ENCODE results near the gene LDB2.

Gene LDB2

DNA sequence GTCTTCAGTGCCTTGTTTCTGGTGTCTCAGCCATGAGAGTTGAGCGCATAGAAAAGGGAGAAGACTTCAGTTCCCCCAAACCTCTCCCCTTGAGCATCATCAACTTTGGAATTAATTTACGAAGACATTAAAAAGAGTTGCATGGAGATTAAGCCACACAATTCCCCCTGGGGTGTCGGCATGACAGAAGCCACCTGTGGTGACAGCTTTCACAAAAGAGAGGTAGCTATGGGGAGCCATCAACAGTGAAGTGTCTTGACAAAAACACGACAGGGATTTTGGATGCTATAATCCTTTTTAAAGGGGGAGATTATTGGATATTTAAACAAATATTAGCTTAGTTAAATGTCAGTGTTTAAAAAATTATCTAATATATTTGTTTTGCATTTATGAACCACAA, 307.6 kb downstream of the LDB2 start:
- no peaks in the 10 kb centered on the region for H3K79me1 ChIP-seq (ENCODE audit: low read length)
- no peak overlapping the region for H3K56ac ChIP-seq (ENCODE audit: low read length)
- H3K79me2 ChIP-seq (ENCODE audit: control insufficient read depth, insufficient read depth, low read length) = no peaks in the 10 kb centered on the region
- H2AK5ac ChIP-seq (ENCODE audit: low read length) = no peak overlapping the region
- H3K18ac ChIP-seq (ENCODE audit: low read length) = no peak overlapping the region
- DNase-seq = no peak
- no peak overlapping the region for H3K4me3 ChIP-seq (ENCODE audit: low read length)
- H2BK15ac ChIP-seq (replicated peaks; ENCODE audit: low read depth) = no peak overlapping the region
- no peak overlapping the region for H3K23ac ChIP-seq (ENCODE audit: low read length)
- H3K36me3 ChIP-seq (ENCODE audit: control insufficient read depth, insufficient read depth, low read length) = no peaks in the 10 kb centered on the region
- H4K8ac ChIP-seq (ENCODE audit: low read depth, low read length) = no peak overlapping the region
- no peak overlapping the region for H3K27ac ChIP-seq (ENCODE audit: low read depth, low read length)
- H2BK120ac ChIP-seq (ENCODE audit: low read depth, low read length) = no peak overlapping the region
- WGBS (ENCODE audit: extremely low coverage, insufficient coverage, low lambda C conversion rate) = no CpG with 5 or more reads among the region's 4 CpGs
- no peak overlapping the region for H3K4me2 ChIP-seq (ENCODE audit: low read length)
- H3K4me1 ChIP-seq (ENCODE audit: control insufficient read depth, low read depth, low read length) = no peaks in the 10 kb centered on the region
- no peak overlapping the region for H4K5ac ChIP-seq (ENCODE audit: low read length)
- no peaks in the 10 kb centered on the region for H3K27me3 ChIP-seq (ENCODE audit: insufficient read depth, low read length, poor library complexity)
- no peak overlapping the region for H3K4ac ChIP-seq (ENCODE audit: low read depth, low read length)
- no peak overlapping the region for H3K9ac ChIP-seq (ENCODE audit: low read length)
- H2BK5ac ChIP-seq (ENCODE audit: low read length) = no peak overlapping the region

DNA sequence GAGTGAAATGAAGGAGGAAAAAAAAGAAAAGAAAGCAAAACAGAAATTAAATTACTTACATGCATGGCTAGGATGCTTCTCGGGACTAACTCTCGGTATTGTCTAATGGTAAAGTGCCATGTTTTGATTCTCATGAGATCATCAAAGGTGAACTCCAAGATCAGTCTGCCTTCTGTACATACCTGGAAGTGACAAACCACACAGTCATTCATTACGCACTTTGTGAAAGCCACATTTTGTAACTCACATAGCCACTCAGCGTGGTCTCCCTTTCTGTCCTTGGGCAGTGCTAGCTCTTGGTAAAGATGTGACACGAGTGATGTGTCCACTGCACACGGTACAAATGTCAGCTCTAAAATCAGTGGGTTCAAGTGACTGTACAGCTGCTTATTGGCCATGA, 309.8 kb downstream of the LDB2 start:
- no peak overlapping the region for H2BK15ac ChIP-seq (replicated peaks; ENCODE audit: low read depth)
- no peak overlapping the region for H2BK5ac ChIP-seq (ENCODE audit: low read length)
- no peak overlapping the region for H3K4me3 ChIP-seq (ENCODE audit: low read length)
- no peak overlapping the region for H3K56ac ChIP-seq (ENCODE audit: low read length)
- H4K8ac ChIP-seq (ENCODE audit: low read depth, low read length) = no peak overlapping the region
- no peak overlapping the region for H2BK120ac ChIP-seq (ENCODE audit: low read depth, low read length)
- no peak overlapping the region for H3K9ac ChIP-seq (ENCODE audit: low read length)
- no peak overlapping the region for H2AK5ac ChIP-seq (ENCODE audit: low read length)
- no peak overlapping the region for H3K4me2 ChIP-seq (ENCODE audit: low read length)
- no peak overlapping the region for H3K4ac ChIP-seq (ENCODE audit: low read depth, low read length)
- no peaks in the 10 kb centered on the region for H3K4me1 ChIP-seq (ENCODE audit: control insufficient read depth, low read depth, low read length)
- no peak for DNase-seq
- no peak overlapping the region for H4K5ac ChIP-seq (ENCODE audit: low read length)
- H3K27ac ChIP-seq (ENCODE audit: low read depth, low read length) = no peak overlapping the region
- H3K18ac ChIP-seq (ENCODE audit: low read length) = no peak overlapping the region
- no peaks in the 10 kb centered on the region for H3K36me3 ChIP-seq (ENCODE audit: control insufficient read depth, insufficient read depth, low read length)
- no CpG with 5 or more reads among the region's 6 CpGs for WGBS (ENCODE audit: extremely low coverage, insufficient coverage, low lambda C conversion rate)
- H3K23ac ChIP-seq (ENCODE audit: low read length) = no peak overlapping the region
- H3K79me1 ChIP-seq (ENCODE audit: low read length) = no peaks in the 10 kb centered on the region
- no peaks in the 10 kb centered on the region for H3K27me3 ChIP-seq (ENCODE audit: insufficient read depth, low read length, poor library complexity)
- no peaks in the 10 kb centered on the region for H3K79me2 ChIP-seq (ENCODE audit: control insufficient read depth, insufficient read depth, low read length)

DNA sequence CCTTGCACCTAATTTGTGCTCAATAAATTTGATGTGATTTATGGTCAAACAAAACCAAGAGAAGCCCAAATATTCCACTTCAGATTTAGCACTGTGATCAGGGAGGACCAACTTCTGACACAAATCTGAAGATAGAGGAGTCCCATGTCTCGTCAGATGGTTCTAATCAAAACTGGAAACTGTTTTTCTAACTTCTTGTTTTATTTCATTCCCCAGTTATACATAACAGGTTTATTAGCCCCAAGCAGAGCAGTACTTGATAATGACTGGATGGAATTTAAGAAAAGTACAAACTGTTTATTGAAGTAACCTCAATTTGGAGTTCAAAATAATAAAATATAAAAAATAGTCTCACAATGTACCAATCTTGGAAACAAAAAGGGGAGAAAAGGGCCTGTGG, 310.3 kb downstream of the LDB2 start:
- Histone ChIP-seq H3K27me3 (ENCODE audit: insufficient read depth, low read length, poor library complexity) (no peaks in the 10 kb centered on the region), H4K5ac (ENCODE audit: low read length) (no peak overlapping the region), H3K18ac (ENCODE audit: low read length) (no peak overlapping the region), H4K8ac (ENCODE audit: low read depth, low read length) (no peak overlapping the region), H2BK120ac (ENCODE audit: low read depth, low read length) (no peak overlapping the region), H3K79me2 (ENCODE audit: control insufficient read depth, insufficient read depth, low read length) (no peaks in the 10 kb centered on the region), H3K9ac (ENCODE audit: low read length) (no peak overlapping the region), H2AK5ac (ENCODE audit: low read length) (no peak overlapping the region), H2BK5ac (ENCODE audit: low read length) (no peak overlapping the region), H2BK15ac (replicated peaks; ENCODE audit: low read depth) (no peak overlapping the region), H3K4me2 (ENCODE audit: low read length) (no peak overlapping the region), H3K79me1 (ENCODE audit: low read length) (no peaks in the 10 kb centered on the region), H3K4me1 (ENCODE audit: control insufficient read depth, low read depth, low read length) (no peaks in the 10 kb centered on the region), H3K4me3 (ENCODE audit: low read length) (no peak overlapping the region), H3K27ac (ENCODE audit: low read depth, low read length) (no peak overlapping the region), H3K56ac (ENCODE audit: low read length) (no peak overlapping the region), H3K4ac (ENCODE audit: low read depth, low read length) (no peak overlapping the region), H3K23ac (ENCODE audit: low read length) (no peak overlapping the region), H3K36me3 (ENCODE audit: control insufficient read depth, insufficient read depth, low read length) (no peaks in the 10 kb centered on the region)
- DNase-seq = no peak
- WGBS (ENCODE audit: extremely low coverage, insufficient coverage, low lambda C conversion rate) = no CpG with 5 or more reads among the region's 1 CpG

DNA sequence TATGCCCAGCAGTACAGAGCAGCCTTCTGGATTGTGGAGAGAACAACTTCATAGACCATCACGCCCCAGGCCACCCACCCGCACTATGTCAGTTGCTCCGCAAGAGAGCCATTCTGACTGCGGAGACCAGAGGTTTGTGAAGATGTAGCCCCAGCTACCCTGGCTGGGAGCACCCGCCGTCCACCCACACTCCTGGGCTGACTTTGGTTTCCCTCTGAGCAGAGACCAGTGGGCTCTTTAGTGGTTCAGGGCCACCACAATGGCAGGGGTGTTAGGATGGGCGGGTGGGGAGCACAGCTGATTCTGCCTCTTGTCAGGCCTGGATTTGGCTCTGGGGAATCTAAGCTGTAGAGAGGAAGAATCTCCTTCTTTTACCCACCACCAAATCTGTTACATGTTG, 313.4 kb downstream of the LDB2 start:
- Histone ChIP-seq H2BK120ac (ENCODE audit: low read depth, low read length) (no peak overlapping the region), H3K18ac (ENCODE audit: low read length) (no peak overlapping the region), H3K4me2 (ENCODE audit: low read length) (no peak overlapping the region), H2BK5ac (ENCODE audit: low read length) (no peak overlapping the region), H3K4me1 (ENCODE audit: control insufficient read depth, low read depth, low read length) (no peaks in the 10 kb centered on the region), H2BK15ac (replicated peaks; ENCODE audit: low read depth) (no peak overlapping the region), H3K27me3 (ENCODE audit: insufficient read depth, low read length, poor library complexity) (no peaks in the 10 kb centered on the region), H3K9ac (ENCODE audit: low read length) (no peak overlapping the region), H3K79me1 (ENCODE audit: low read length) (peaks cover 2% of the 10 kb centered on the region), H3K79me2 (ENCODE audit: control insufficient read depth, insufficient read depth, low read length) (no peaks in the 10 kb centered on the region), H3K36me3 (ENCODE audit: control insufficient read depth, insufficient read depth, low read length) (peaks cover 2% of the 10 kb centered on the region), H3K56ac (ENCODE audit: low read length) (no peak overlapping the region), H3K4ac (ENCODE audit: low read depth, low read length) (no peak overlapping the region), H3K4me3 (ENCODE audit: low read length) (no peak overlapping the region), H4K5ac (ENCODE audit: low read length) (no peak overlapping the region), H2AK5ac (ENCODE audit: low read length) (no peak overlapping the region), H4K8ac (ENCODE audit: low read depth, low read length) (no peak overlapping the region), H3K27ac (ENCODE audit: low read depth, low read length) (no peak overlapping the region), H3K23ac (ENCODE audit: low read length) (no peak overlapping the region)
- no CpG with 5 or more reads among the region's 7 CpGs for WGBS (ENCODE audit: extremely low coverage, insufficient coverage, low lambda C conversion rate)
- DNase-seq = no peak

DNA sequence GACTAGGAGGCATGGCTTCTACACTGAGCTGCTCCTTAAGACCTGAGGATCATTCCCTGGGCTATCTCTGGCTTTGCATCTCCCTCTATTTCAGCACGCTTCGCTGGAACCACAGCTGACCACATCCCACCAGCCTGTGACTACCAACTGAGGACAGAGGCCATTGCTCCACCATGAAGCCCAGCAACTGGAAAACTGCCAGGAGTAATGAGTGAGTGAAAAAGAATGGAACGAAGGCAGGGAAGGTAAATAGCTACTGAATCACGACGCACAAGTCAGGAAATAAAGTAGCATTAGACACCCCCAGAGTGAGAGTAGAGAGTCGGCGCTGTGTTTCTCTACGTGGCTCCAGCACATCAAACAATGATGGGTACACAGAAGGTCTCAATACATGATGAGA, 314.7 kb downstream of the LDB2 start:
- H3K4me3 ChIP-seq (ENCODE audit: low read length) = no peak overlapping the region
- H2AK5ac ChIP-seq (ENCODE audit: low read length) = no peak overlapping the region
- H3K56ac ChIP-seq (ENCODE audit: low read length) = no peak overlapping the region
- H2BK5ac ChIP-seq (ENCODE audit: low read length) = no peak overlapping the region
- no peaks in the 10 kb centered on the region for H3K79me2 ChIP-seq (ENCODE audit: control insufficient read depth, insufficient read depth, low read length)
- peaks cover 2% of the 10 kb centered on the region for H3K79me1 ChIP-seq (ENCODE audit: low read length)
- no peaks in the 10 kb centered on the region for H3K4me1 ChIP-seq (ENCODE audit: control insufficient read depth, low read depth, low read length)
- H3K36me3 ChIP-seq (ENCODE audit: control insufficient read depth, insufficient read depth, low read length) = peaks cover 2% of the 10 kb centered on the region
- no peak overlapping the region for H2BK15ac ChIP-seq (replicated peaks; ENCODE audit: low read depth)
- no peak overlapping the region for H4K5ac ChIP-seq (ENCODE audit: low read length)
- H3K4ac ChIP-seq (ENCODE audit: low read depth, low read length) = no peak overlapping the region
- no peaks in the 10 kb centered on the region for H3K27me3 ChIP-seq (ENCODE audit: insufficient read depth, low read length, poor library complexity)
- H3K27ac ChIP-seq (ENCODE audit: low read depth, low read length) = no peak overlapping the region
- no peak overlapping the region for H3K4me2 ChIP-seq (ENCODE audit: low read length)
- H2BK120ac ChIP-seq (ENCODE audit: low read depth, low read length) = no peak overlapping the region
- DNase-seq = no peak
- no peak overlapping the region for H3K18ac ChIP-seq (ENCODE audit: low read length)
- WGBS (ENCODE audit: extremely low coverage, insufficient coverage, low lambda C conversion rate) = no CpG with 5 or more reads among the region's 8 CpGs
- H3K9ac ChIP-seq (ENCODE audit: low read length) = no peak overlapping the region
- H3K23ac ChIP-seq (ENCODE audit: low read length) = no peak overlapping the region
- no peak overlapping the region for H4K8ac ChIP-seq (ENCODE audit: low read depth, low read length)

DNA sequence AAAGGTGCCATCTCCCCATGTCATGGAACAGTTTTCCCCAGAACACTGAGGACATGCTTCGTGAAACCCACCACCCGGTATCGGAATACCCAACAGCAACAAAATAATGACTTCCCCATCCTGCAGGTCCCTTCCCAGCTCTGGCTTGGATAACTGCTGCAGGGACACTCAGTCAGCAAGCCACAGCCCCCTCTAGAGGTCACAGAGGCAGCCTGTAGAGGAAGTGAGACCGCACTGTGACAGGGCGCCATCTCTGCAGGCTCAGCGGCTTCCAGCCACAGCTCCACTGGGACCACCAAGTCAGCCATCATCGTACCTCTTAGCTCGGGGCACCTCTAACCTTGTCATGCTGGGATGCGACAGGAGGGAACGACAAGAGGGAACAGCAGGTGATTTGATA, 315.9 kb downstream of the LDB2 start:
- WGBS (ENCODE audit: extremely low coverage, insufficient coverage, low lambda C conversion rate) = no CpG with 5 or more reads among the region's 10 CpGs

More for the DNA sequence above, 315.9 kb downstream of the LDB2 start:
- H3K23ac ChIP-seq (ENCODE audit: low read length) = no peak overlapping the region
- no peak overlapping the region for H3K56ac ChIP-seq (ENCODE audit: low read length)
- DNase-seq = peak; percentile 78
- H3K79me2 ChIP-seq (ENCODE audit: control insufficient read depth, insufficient read depth, low read length) = no peaks in the 10 kb centered on the region
- no peak overlapping the region for H4K5ac ChIP-seq (ENCODE audit: low read length)
- H3K4me3 ChIP-seq (ENCODE audit: low read length) = no peak overlapping the region
- no peak overlapping the region for H3K9ac ChIP-seq (ENCODE audit: low read length)
- no peak overlapping the region for H3K27ac ChIP-seq (ENCODE audit: low read depth, low read length)
- H3K4me1 ChIP-seq (ENCODE audit: control insufficient read depth, low read depth, low read length) = no peaks in the 10 kb centered on the region
- peaks cover 2% of the 10 kb centered on the region for H3K36me3 ChIP-seq (ENCODE audit: control insufficient read depth, insufficient read depth, low read length)
- no peak overlapping the region for H2BK15ac ChIP-seq (replicated peaks; ENCODE audit: low read depth)
- H3K18ac ChIP-seq (ENCODE audit: low read length) = no peak overlapping the region
- no peak overlapping the region for H3K4ac ChIP-seq (ENCODE audit: low read depth, low read length)
- H3K27me3 ChIP-seq (ENCODE audit: insufficient read depth, low read length, poor library complexity) = no peaks in the 10 kb centered on the region
- no peak overlapping the region for H2AK5ac ChIP-seq (ENCODE audit: low read length)
- H4K8ac ChIP-seq (ENCODE audit: low read depth, low read length) = no peak overlapping the region
- H3K4me2 ChIP-seq (ENCODE audit: low read length) = no peak overlapping the region
- H2BK5ac ChIP-seq (ENCODE audit: low read length) = no peak overlapping the region
- no peak overlapping the region for H2BK120ac ChIP-seq (ENCODE audit: low read depth, low read length)
- peaks cover 2% of the 10 kb centered on the region for H3K79me1 ChIP-seq (ENCODE audit: low read length)

All from mesendoderm (in vitro differentiated cells).